ENCODE data around the gene SNX30.

SNX30 gene

GRCh38 chr9:112858005-112858404 lies 107.4 kb downstream of the SNX30 start:
- no peak for DNase-seq (ENCODE audit: low read depth, low spot score)

- DNase-seq (ENCODE audit: low read depth, low spot score) = no peak
Measured at GRCh38 chr9:112858625-112859147, 108.1 kb downstream of the SNX30 start.

GRCh38 chr9:112860451-112860850 lies 109.9 kb downstream of the SNX30 start:
- no peak for DNase-seq (ENCODE audit: low read depth, low spot score)

- no peak for DNase-seq (ENCODE audit: low read depth, low spot score)
Measured at GRCh38 chr9:112861155-112861554, 110.6 kb downstream of the SNX30 start.

- no peak for DNase-seq (ENCODE audit: low read depth, low spot score)
Measured at GRCh38 chr9:112861638-112862555, 111.3 kb downstream of the SNX30 start.

- DNase-seq (ENCODE audit: low read depth, low spot score) = no peak
Measured at GRCh38 chr9:112863214-112863613, 112.7 kb downstream of the SNX30 start.

- DNase-seq (ENCODE audit: low read depth, low spot score) = no peak
Measured at GRCh38 chr9:112863746-112864145, 113.2 kb downstream of the SNX30 start.

- no peak for DNase-seq (ENCODE audit: low read depth, low spot score)
Measured at GRCh38 chr9:112864403-112864802, 113.8 kb downstream of the SNX30 start.

- DNase-seq (ENCODE audit: low read depth, low spot score) = no peak
Measured at GRCh38 chr9:112864982-112865381, 114.4 kb downstream of the SNX30 start.

- DNase-seq (ENCODE audit: low read depth, low spot score) = no peak
Measured at GRCh38 chr9:112866662-112867274, 116.2 kb downstream of the SNX30 start.

- DNase-seq (ENCODE audit: low read depth, low spot score) = no peak
Measured at GRCh38 chr9:112867275-112867991, 116.9 kb downstream of the SNX30 start.

- no peak for DNase-seq (ENCODE audit: low read depth, low spot score)
Measured at GRCh38 chr9:112868461-112868860, 117.9 kb downstream of the SNX30 start.

- no peak for DNase-seq (ENCODE audit: low read depth, low spot score)
Measured at GRCh38 chr9:112869041-112869529, 118.5 kb downstream of the SNX30 start.

- DNase-seq (ENCODE audit: low read depth, low spot score) = no peak
Measured at GRCh38 chr9:112869917-112870316, 119.4 kb downstream of the SNX30 start.

- DNase-seq (ENCODE audit: low read depth, low spot score) = no peak
Measured at GRCh38 chr9:112870556-112870955, 120.0 kb downstream of the SNX30 start.

- no peak for DNase-seq (ENCODE audit: low read depth, low spot score)
Measured at GRCh38 chr9:112872019-112872418, 121.5 kb downstream of the SNX30 start.

GRCh38 chr9:112873773-112874405 lies 123.3 kb downstream of the SNX30 start:
- no peak for DNase-seq (ENCODE audit: low read depth, low spot score)

- DNase-seq (ENCODE audit: low read depth, low spot score) = no peak
Measured at GRCh38 chr9:112878752-112879151, 128.2 kb downstream of the SNX30 start.

GRCh38 chr9:112880650-112881049 lies 130.1 kb downstream of the SNX30 start:
- DNase-seq (ENCODE audit: low read depth, low spot score) = no peak

- DNase-seq (ENCODE audit: low read depth, low spot score) = no peak
Measured at GRCh38 chr9:112881331-112881730, 130.8 kb downstream of the SNX30 start.

GRCh38 chr9:112884101-112884500 lies 133.5 kb downstream of the SNX30 start:
- DNase-seq (ENCODE audit: low read depth, low spot score) = no peak

Data from brain pericyte (primary cell).